GM12874 (cell line): ENCODE data around the gene KCNG3.

ENCODE experiments used
- TF ChIP-seq, protein P1 (sequence below): IDR thresholded peaks from 2 replicates; pipeline ENCODE4 v1.5.1; 2011; ENCODE audit warnings: low read depth, mild to moderate bottlenecking, control low read depth, low read length, moderate library complexity; ENCODE audit not compliant: insufficient read depth

Gene KCNG3, protein sequence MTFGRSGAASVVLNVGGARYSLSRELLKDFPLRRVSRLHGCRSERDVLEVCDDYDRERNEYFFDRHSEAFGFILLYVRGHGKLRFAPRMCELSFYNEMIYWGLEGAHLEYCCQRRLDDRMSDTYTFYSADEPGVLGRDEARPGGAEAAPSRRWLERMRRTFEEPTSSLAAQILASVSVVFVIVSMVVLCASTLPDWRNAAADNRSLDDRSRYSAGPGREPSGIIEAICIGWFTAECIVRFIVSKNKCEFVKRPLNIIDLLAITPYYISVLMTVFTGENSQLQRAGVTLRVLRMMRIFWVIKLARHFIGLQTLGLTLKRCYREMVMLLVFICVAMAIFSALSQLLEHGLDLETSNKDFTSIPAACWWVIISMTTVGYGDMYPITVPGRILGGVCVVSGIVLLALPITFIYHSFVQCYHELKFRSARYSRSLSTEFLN

DNA sequence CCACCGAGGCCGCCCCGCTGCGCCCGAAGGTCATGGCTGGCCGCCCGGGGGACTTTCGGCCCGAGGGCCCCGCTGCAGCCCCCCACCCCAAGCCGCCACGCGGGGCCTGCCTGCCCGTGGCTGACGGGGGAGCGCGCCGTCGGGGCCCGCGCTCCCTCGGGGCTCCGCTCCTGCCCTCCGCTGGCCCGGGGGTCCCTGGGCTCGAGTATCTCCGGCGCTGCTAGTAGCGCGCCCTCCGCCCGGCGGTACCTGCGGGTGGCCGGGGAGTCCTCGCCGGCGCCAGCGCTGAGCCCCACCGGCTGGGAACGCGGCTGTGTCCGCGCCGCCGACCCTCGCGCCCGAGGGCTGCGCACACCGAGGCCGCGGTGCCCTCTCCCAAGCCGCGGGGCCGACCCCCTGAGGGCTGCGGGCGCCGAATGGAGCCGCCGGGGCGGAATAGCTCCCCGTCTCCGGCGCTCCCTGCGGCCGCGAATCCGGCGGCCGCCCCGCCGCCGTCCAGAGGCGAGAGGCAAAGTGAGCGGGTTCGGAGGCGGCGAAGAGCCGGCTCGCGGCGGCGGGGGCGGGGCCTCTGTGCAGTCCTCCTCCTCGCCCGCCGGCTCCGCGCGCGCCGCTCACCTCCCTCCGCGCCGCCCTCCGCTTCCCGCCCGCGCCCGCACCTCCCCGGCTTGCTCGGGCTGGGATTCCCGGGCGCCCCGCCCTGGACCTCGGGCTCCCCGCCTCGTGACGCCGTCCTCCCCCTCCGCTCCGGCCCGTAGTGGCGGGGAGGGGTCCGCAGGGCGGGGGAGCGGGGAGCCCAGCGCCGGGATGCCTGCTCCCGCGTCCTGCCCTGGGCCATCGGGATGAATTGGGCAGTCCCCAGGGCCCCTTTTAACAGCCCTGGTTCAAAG is at the start of gene KCNG3:
TSS of gene KCNG3 (minus strand) at position 515 of the 887 bp plus-strand sequence. CDS start at position 34, 481 bp downstream.
- TF ChIP-seq, protein P1, sequence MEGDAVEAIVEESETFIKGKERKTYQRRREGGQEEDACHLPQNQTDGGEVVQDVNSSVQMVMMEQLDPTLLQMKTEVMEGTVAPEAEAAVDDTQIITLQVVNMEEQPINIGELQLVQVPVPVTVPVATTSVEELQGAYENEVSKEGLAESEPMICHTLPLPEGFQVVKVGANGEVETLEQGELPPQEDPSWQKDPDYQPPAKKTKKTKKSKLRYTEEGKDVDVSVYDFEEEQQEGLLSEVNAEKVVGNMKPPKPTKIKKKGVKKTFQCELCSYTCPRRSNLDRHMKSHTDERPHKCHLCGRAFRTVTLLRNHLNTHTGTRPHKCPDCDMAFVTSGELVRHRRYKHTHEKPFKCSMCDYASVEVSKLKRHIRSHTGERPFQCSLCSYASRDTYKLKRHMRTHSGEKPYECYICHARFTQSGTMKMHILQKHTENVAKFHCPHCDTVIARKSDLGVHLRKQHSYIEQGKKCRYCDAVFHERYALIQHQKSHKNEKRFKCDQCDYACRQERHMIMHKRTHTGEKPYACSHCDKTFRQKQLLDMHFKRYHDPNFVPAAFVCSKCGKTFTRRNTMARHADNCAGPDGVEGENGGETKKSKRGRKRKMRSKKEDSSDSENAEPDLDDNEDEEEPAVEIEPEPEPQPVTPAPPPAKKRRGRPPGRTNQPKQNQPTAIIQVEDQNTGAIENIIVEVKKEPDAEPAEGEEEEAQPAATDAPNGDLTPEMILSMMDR: no peak

DNA sequence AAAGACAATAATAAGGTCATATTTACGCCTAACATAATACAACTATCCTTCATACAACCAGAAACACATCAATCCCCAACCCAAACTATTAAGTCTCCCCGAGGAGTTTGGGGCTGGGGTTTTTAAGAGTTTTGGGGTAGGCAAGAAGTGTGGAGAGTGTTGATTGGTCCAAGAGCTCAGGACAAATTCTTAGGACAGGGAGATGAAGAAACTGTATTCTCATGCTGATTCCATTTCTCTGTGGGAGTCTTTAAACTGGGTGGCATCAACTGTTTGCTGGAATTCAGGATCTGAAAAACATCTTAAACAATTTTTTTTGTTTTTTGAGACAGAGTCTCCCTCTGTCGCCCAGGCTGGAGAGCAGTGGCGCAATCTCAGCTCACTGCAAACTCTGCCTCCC is 49.1 kb upstream of the KCNG3 start:
- TF ChIP-seq, protein P1: no peak

DNA sequence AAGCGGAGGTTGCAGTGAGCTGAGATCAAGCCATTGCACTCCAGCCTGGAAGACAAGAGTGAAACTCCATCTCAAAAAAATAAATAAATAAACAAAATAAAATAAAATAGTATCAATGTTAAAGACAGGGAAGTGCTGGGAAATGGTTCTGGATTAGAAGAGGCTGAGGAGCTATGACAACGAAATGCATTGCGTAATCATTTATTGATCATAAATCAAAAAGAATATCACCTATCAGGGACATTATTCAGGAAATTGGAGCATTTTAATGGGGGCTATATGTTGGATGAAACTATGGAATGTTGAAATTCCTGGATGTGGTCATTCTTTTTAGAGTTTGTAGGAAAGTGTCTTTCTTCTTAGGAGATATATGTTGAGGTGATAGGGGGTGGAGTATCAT is 43.7 kb upstream of the KCNG3 start:
- TF ChIP-seq, protein P1: no peak

DNA sequence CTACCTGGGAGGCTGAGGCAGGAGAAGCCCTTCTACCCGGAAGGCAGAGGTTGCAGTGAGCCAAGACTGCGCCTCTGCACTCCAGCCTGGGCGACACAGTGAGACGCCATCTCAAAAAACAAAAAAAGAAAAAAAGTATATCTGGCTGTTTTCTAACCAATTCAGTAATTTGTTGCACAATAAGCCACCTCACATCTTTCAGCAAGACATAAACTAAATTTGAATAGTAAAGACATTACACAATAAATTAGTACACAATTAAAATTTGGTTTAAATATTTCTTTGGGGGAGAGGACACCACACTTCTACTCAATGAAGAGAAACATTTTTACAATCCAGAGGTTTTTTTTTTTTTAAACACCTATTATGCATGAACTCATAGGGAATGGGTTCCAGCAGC is 38.6 kb upstream of the KCNG3 start:
- TF ChIP-seq, protein P1: no peak

DNA sequence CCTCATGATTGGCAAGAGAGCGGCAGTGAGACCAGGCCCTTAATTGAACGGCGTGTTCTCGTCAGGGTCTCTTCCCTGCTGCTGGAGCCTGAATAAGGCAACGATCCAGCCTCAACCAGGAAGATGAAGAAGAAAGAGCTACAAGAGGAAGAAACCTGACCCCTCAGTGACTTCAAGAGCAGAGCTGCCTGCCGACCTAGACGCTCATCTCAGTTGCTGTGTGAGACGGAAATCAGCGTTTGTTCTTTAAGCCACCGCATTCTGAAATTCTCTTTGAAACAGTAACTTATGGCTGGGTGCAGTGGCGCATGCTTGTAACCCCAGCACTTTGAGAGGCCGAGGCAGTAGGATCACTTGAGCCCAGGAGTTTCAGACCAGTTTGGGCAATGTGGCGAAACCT is 29.6 kb upstream of the KCNG3 start:
- TF ChIP-seq, protein P1: no peak

DNA sequence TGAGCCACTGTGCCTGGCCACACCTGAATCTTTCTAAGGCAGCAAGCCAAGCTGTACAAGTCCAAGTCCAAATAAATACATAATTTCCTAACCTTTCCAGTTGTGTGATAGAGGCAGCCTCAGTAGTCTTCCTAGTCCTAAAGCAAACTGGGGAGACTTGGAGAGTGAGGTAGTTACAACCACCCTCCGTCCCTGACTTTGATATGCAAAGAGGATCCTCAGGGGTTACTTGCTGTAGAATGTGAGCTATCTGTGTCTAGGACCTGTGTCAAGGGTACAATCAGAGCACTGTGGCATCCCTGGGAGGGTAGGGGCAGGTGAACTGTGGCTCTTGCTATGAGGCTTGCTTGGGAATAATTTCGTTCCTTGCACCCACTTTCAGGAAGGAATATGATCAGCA is 28.3 kb upstream of the KCNG3 start:
- TF ChIP-seq, protein P1: no peak

DNA sequence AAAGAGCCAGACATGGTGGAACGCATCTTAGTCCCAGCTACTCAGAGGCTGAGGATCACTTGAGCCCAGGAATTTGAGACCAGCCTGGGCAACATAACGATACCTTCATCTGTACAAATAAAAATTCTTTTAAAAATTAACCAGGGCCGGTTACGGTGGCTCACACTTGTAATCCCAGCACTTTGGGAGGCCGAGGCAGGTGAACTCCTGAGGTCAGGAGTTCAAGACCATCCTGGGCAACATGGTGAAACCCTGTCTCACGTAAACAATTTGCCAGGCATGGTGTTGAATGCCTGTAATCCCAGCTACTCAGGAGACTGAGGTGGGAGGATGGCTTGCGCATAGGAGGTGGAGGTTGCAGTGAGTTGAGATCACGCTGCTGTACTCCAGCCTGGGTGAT is 25.8 kb upstream of the KCNG3 start:
- TF ChIP-seq, protein P1: no peak
